Ascending aorta (tissue), 2 donors: Measurements from ENCODE around the gene IFT43. TPM values are rescaled to one million over a fixed set of nuclear protein-coding genes. Genes with fewer than 3 reads are reported as not detected.

Source experiments
- DNase-seq, 2 donors: peaks; one replicate each; pipeline ENCODE4 v3.0.0-alpha.2; 2019; ENCODE audit warnings: low spot score in 2 of 2
- H3K27ac ChIP-seq, 2 donors: fragments of 200-600 bp; sonication (generic); one replicate each; pipeline ENCODE4 v1.5.1; 2016 to 2017; ENCODE audit warnings: mild to moderate bottlenecking in 1 of 2
- H3K27me3 ChIP-seq: fragments of 200-600 bp; sonication (generic); one replicate; pipeline ENCODE4 v1.5.1; 2017
- H3K36me3 ChIP-seq, 2 donors: fragments of 200-600 bp; sonication (generic); one replicate each; pipeline ENCODE4 v1.5.1; 2016
- H3K4me1 ChIP-seq, 2 donors: fragments of 200-600 bp; sonication (generic); one replicate each; pipeline ENCODE4 v1.5.1; 2016 to 2017; ENCODE audit warnings: mild to moderate bottlenecking in 1 of 2
- H3K4me3 ChIP-seq, 2 donors: fragments of 200-600 bp; sonication (generic); one replicate each; pipeline ENCODE4 v1.5.1; 2016 to 2017; ENCODE audit warnings: mild to moderate bottlenecking in 1 of 2
- H3K9me3 ChIP-seq, 2 donors: fragments of 200-600 bp; sonication (generic); one replicate each; pipeline ENCODE4 v1.5.1; 2016
- CTCF ChIP-seq, 3 experiments: fragments of 200-600 bp in 2 of 3; fragments of 450-650 bp in 1 of 3; sonication (generic) in 2 of 3; IDR thresholded peaks; one replicate each; pipeline ENCODE4 v1.5.1; 2016 to 2019; ENCODE audit warnings: antibody characterized with exemption in 3 of 3, mild to moderate bottlenecking in 1 of 3, moderate library complexity in 1 of 3
- intact Hi-C: fragments of 100-400 bp; cut with DNase I; formaldehyde crosslinking; loops from one replicate; pipeline ENCODE4 v1.15.1; 2023
- total RNA-seq: library from RNA; depleted of rRNA; stranded (reverse); fragments of >200 nt; gene quantifications from one replicate; pipeline ENCODE4 v1.1.0, GENCODE V29; 2016

Gene IFT43
- total RNA-seq, 1 donor from 2014 or later = 84.0 TPM

DNA sequence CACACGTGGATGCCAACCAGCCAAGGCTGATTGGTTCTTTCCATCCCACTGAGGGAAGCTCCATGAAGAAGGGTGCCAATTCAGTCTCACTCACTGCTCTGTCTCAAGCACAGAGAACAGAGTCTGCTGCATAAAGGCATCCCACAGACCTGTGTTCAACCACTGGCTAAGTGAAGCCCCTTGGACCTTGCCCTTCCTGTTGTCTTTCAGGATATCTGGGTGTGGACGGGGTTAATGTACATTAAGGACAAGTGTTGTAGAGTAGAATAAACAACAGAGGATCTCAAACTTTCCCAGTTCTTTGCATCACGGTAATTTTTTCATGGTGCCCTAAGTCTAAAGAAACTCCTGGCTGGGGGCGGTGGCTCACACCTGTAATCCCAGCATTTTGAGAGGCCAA lies 133.0 kb downstream of the IFT43 start:
- no peak for TF ChIP-seq CTCF (IDR thresholded peaks at IDR 0.05)
- Histone ChIP-seq H3K9me3 (no peaks in the 10 kb centered on the region), H3K27me3 (no peaks in the 10 kb centered on the region), H3K36me3 (no peaks in the 10 kb centered on the region), H3K27ac (no peak overlapping the region), H3K4me1 (no peaks in the 10 kb centered on the region), H3K4me3 (no peak overlapping the region)
- intact Hi-C loops = no loop called here
- no peak for DNase-seq

GRCh38 chr14:76121089-76121748 lies 135.7 kb downstream of the IFT43 start:
- intact Hi-C loops = no loop called here
- Histone ChIP-seq H3K4me3 (no peak overlapping the region), H3K27me3 (no peaks in the 10 kb centered on the region), H3K27ac (no peak overlapping the region), H3K36me3 (no peaks in the 10 kb centered on the region), H3K9me3 (no peaks in the 10 kb centered on the region), H3K4me1 (no peaks in the 10 kb centered on the region)
- no peak for TF ChIP-seq CTCF (IDR thresholded peaks at IDR 0.05)
- no peak for DNase-seq

DNA sequence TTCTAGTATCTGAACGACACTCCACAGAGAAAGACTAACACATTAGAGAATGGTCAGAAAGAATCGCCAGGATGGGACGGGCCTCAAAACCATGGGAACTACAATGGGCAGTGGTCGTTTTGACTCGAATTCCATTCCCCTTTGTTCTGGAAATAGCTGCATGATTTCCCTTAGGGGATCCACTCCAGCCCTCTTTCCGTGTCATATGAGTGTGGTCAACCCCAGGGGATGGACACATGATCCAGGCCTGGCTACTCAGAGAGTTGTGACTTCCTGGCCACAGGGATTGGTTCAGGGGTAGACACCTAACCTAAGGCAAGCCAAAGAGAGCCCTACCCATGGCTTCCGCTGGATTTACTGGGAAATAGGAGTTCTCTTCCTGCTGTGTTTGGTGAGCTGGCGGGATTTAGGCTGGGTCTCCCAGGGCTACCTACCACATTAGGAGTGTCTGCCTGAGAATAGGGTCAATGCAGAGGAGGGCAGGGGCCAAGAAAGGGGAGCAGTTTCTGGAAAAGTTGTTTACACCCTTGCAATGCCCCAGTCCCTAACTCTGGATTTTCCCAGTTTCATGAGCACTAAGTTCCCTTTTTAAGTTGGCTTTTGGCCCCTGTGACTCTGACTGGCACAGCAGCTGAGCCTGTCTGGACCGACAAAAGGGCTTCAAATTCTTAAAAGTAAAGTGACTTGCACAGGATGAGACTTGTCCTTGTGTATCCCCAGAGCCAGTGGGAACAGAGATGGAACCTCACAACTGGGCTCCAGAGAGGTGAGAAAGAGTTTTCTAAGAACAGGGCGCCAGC lies 138.1 kb downstream of the IFT43 start:
- no peak for TF ChIP-seq CTCF (IDR thresholded peaks at IDR 0.05)
- Histone ChIP-seq H3K9me3 (no peaks in the 10 kb centered on the region), H3K36me3 (no peaks in the 10 kb centered on the region), H3K27me3 (no peaks in the 10 kb centered on the region), H3K27ac (no peak overlapping the region), H3K4me1 (no peaks in the 10 kb centered on the region), H3K4me3 (no peak overlapping the region)
- intact Hi-C loops = no loop called here
- DNase-seq = no peak

DNA sequence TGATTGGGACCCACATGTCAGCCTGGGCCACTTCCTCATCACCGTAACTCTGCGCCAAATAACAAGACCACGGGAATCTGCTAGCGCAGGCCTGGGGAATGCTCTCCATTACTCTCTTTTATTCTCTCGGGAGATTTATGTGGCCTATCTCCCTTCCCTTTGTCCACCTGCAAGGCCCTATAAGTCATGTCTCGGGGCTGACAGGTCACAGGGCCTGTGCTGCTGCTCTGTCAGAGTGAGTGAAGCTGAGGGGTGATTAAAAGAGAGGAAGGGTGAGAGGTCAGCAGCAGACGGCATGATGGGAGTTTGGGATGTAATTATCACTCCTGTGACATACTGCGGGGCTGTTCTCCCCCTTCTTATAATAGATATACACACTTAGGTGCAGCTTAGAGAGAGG lies 139.9 kb downstream of the IFT43 start:
- Histone ChIP-seq H3K36me3 (no peaks in the 10 kb centered on the region), H3K4me3 (no peak overlapping the region), H3K4me1 (no peaks in the 10 kb centered on the region), H3K27me3 (no peaks in the 10 kb centered on the region), H3K9me3 (no peaks in the 10 kb centered on the region), H3K27ac (no peak overlapping the region)
- no peak for DNase-seq
- no peak for TF ChIP-seq CTCF (IDR thresholded peaks at IDR 0.05)
- intact Hi-C loops = no loop called here

GRCh38 chr14:76126076-76126475 lies 140.5 kb downstream of the IFT43 start:
- Histone ChIP-seq H3K27me3 (no peaks in the 10 kb centered on the region), H3K27ac (no peak overlapping the region), H3K4me1 (no peaks in the 10 kb centered on the region), H3K4me3 (no peak overlapping the region), H3K9me3 (no peaks in the 10 kb centered on the region), H3K36me3 (no peaks in the 10 kb centered on the region)
- no peak for DNase-seq
- TF ChIP-seq CTCF (IDR thresholded peaks at IDR 0.05) = no peak
- intact Hi-C loops = no loop called here
